Right lobe of liver (tissue), 6 donors: ENCODE data around the gene CPSF2. TPM values are rescaled to one million over a fixed set of nuclear protein-coding genes. Genes with fewer than 3 reads are reported as not detected.
"Not testable (repeated sequence)": the region's sequence is repeated elsewhere in the genome, so short reads cannot be mapped to it uniquely, and the experiment has no call there.

Experiments used
- ATAC-seq, 4 donors: fragments of 200-7000 bp; cut with Tn5 transposase; one replicate each; pipeline ENCODE4 v1.9.1; 2020; ENCODE audit warnings: mild to moderate bottlenecking in 4 of 4, moderate library complexity in 4 of 4
- DNase-seq, 3 donors: peaks; one replicate each; pipeline ENCODE4 v3.0.0-alpha.2; 2020
- H3K27ac ChIP-seq, 3 donors: fragments of 200-600 bp; one replicate each; pipeline ENCODE4 v1.8.0; 2022
- H3K27me3 ChIP-seq, 2 donors: fragments of 200-600 bp; one replicate each; pipeline ENCODE4 v1.8.0; 2022
- H3K36me3 ChIP-seq, 4 donors: fragments of 200-600 bp; sonication (generic) in 1 of 4; one replicate each; pipeline versions ENCODE4 v1.5.1 to v1.8.0; 2017 to 2022; ENCODE audit warnings: control low read depth in 1 of 4
- H3K4me1 ChIP-seq, 4 donors: fragments of 200-600 bp; sonication (generic) in 1 of 4; one replicate each; pipeline versions ENCODE4 v1.5.1 to v1.8.0; 2017 to 2022; ENCODE audit warnings: control low read depth in 1 of 4
- H3K4me3 ChIP-seq, 3 donors: fragments of 200-600 bp; one replicate each; pipeline ENCODE4 v1.8.0; 2022
- H3K9me3 ChIP-seq, 4 donors: fragments of 200-600 bp; sonication (generic) in 1 of 4; one replicate each; pipeline versions ENCODE4 v1.5.1 to v1.8.0; 2017 to 2022; ENCODE audit warnings: control low read depth in 1 of 4
- CTCF ChIP-seq, 4 donors: fragments of 200-600 bp in 3 of 4; fragments of 450-650 bp in 1 of 4; IDR thresholded peaks; one replicate each; pipeline versions ENCODE4 v1.5.1 to v1.8.0; 2016 to 2022; ENCODE audit warnings: antibody characterized with exemption in 4 of 4, mild to moderate bottlenecking in 2 of 4
- POLR2A ChIP-seq: fragments of 450-650 bp; IDR thresholded peaks from one replicate; pipeline ENCODE4 v1.6.1; 2017; ENCODE audit warnings: antibody characterized with exemption, mild to moderate bottlenecking
- WGBS: methylation state at CpG from one replicate; pipeline ENCODE4 v1.1.6; 2018; ENCODE audit warnings: low coverage, low lambda C conversion rate; ENCODE audit not compliant: insufficient coverage; ENCODE audit errors: missing lambda C conversion rate; 5-methylcytosine and 5-hydroxymethylcytosine counted together
- intact Hi-C, 2 donors: fragments of 100-400 bp; cut with DNase I; formaldehyde crosslinking; loops; one replicate each; pipeline versions ENCODE4 v1.11.2 to v1.14.1; 2022
- total RNA-seq, 6 experiments: library from RNA; depleted of rRNA in 2 of 6; stranded (reverse); fragments of >200 nt in 2 of 6; fragmentation: NEBNext Ultra II Directional in 3 of 6; extraction: Animal tissue kit (Norgen Biotek cat#: 25700) in 3 of 6; gene quantifications; one replicate each; pipeline versions ENCODE4 v1.1.0 to v1.2.4, GENCODE V29; 2016 to 2023
- donor health status: DM: no; HTN: yes; CAD: no.
- donor health status: DM: no; HTN: no; CAD: no.
- donor health status: DM: no; HTN: no; CAD: no.
- donor health status: DM: no; HTN: yes; CAD: no.
- donor health status: DM: no; HTN: yes; CAD: no.

The CPSF2 gene
- total RNA-seq, 6 experiments from 2014 or later: 23.4 to 28.2 (median 25.9) TPM

DNA sequence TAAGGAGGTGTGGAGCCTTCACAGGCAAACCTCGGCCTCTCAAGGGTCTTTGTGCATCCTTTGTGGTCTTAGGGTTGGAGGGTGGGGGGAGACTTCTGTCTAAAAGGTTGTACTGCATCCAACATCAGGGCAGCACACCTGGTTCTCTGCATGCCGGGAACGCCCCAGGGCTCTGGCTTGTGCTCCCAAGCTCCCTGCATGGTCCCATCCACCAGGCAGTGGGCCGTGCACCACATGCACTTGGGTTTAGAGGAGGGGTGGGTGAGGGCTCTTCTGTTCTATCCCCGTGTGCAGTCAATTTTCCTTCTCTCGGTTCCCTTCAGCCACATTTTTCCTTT, 86.1 kb downstream of the CPSF2 start:
- intact Hi-C loops: no loop called here
- no peak overlapping the region for H3K27ac ChIP-seq
- TF ChIP-seq POLR2A (no peak), CTCF (IDR thresholded peaks at IDR 0.05) (no peak)
- no peak for ATAC-seq
- H3K36me3 ChIP-seq: no peaks in the 10 kb centered on the region
- no peaks in the 10 kb centered on the region for H3K27me3 ChIP-seq
- no peak overlapping the region for H3K4me3 ChIP-seq
- 65% methylated on average over 3 of the region's 6 CpGs for WGBS
- no peaks in the 10 kb centered on the region for H3K4me1 ChIP-seq
- no peaks in the 10 kb centered on the region for H3K9me3 ChIP-seq
- DNase-seq: no peak

GRCh38 chr14:92209141-92209540, 87.4 kb downstream of the CPSF2 start:
- H3K36me3 ChIP-seq: no peaks in the 10 kb centered on the region
- DNase-seq (no peak), ATAC-seq (no peak)
- no peaks in the 10 kb centered on the region for H3K27me3 ChIP-seq
- no peak overlapping the region for H3K4me3 ChIP-seq
- H3K27ac ChIP-seq: no peak overlapping the region
- 60% methylated on average over 12 of the region's 14 CpGs for WGBS
- no peaks in the 10 kb centered on the region for H3K9me3 ChIP-seq
- intact Hi-C loops: no loop called here
- TF ChIP-seq POLR2A: no peak
- no peak for TF ChIP-seq CTCF (IDR thresholded peaks at IDR 0.05)
- H3K4me1 ChIP-seq: no peaks in the 10 kb centered on the region

DNA sequence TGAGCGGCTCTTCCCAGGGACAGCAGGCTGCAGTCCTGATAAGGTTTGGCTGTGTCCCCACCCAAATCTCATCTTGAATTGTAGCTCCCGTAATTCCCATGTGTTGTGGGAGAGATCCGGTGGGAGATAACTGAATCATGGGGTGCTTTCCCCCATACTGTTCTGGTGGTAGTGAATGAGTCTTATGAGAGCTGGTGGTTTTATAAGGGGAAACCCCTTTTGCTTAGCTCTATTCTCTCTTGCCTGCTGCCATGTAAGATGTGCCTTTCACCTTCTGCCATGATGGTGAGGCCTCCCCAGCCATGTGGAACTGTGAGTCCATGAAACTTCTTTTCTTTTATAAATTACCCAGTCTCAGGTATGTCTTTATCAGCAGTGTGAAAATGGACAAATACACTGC, 91.4 kb downstream of the CPSF2 start:
- H3K4me3 ChIP-seq, DNase-seq, ATAC-seq, intact Hi-C loops, H3K4me1 ChIP-seq, H3K27ac ChIP-seq, H3K9me3 ChIP-seq, H3K27me3 ChIP-seq, H3K36me3 ChIP-seq: not testable (repeated sequence)
- WGBS: no CpG with 5 or more reads among the region's 3 CpGs

DNA sequence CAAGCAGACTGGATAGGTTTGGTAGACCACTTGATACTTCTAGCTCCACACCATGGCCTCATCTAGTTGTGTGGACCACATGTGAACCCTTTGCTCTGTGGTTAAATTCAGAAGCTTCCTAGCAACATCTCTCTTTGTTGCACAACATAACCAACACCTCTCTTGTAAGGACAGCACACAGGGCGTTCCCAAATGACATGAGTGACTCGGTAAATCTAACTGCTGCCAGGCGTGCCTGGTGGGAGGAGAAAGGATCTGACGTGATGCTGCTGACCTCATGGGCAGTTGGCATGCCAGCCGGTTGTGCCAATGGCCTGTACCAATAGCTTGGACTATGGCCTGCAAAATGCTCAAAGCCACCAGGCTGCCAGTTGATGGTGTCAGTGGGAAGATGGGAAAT, 93.8 kb downstream of the CPSF2 start:
- ATAC-seq: no peak
- no peak overlapping the region for H3K27ac ChIP-seq
- no peaks in the 10 kb centered on the region for H3K4me1 ChIP-seq
- 71% methylated on average over 1 of the region's 5 CpGs for WGBS
- TF ChIP-seq CTCF (IDR thresholded peaks at IDR 0.05) (no peak), POLR2A (no peak)
- no peak overlapping the region for H3K4me3 ChIP-seq
- no peak for DNase-seq
- intact Hi-C loops: no loop called here
- H3K27me3 ChIP-seq: no peaks in the 10 kb centered on the region
- H3K36me3 ChIP-seq: no peaks in the 10 kb centered on the region
- no peaks in the 10 kb centered on the region for H3K9me3 ChIP-seq

DNA sequence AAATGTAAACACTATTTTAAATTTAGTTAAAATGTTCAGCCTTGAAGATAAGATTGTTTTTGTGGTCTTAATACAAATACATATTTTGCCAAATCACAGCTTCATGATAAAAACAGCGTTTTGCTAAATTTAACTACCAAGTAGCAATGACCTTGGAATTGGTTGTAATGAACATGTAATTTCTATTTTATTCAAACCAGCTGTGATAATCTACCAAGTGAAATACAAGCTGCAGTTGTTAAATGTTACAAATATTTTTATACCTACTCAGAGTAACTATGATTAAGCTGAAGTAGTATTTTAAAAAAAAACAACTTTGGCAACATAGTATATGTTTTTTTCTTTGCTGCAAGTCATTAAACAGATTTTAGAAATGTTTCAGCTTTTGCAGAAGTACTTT, 96.2 kb downstream of the CPSF2 start:
- H3K4me3 ChIP-seq: no peak overlapping the region
- no peaks in the 10 kb centered on the region for H3K9me3 ChIP-seq
- H3K4me1 ChIP-seq: no peaks in the 10 kb centered on the region
- no peak for TF ChIP-seq POLR2A
- intact Hi-C loops: no loop called here
- no peak for DNase-seq
- H3K27me3 ChIP-seq: no peaks in the 10 kb centered on the region
- H3K27ac ChIP-seq: no peak overlapping the region
- WGBS: 29% methylated on average over 1 of the region's 1 CpG
- H3K36me3 ChIP-seq: no peaks in the 10 kb centered on the region
- no peak for ATAC-seq

Other genes with a start within 250 kb of the CPSF2 start
- 10 to 100 TPM in 5 of 6 experiments, 1 to 10 TPM in 1; 6.7 to 36.3 (median 17.8) TPM for gene FBLN5, start 174.3 kb upstream of the CPSF2 start, total RNA-seq
- gene TRIP11, start 81.9 kb upstream of the CPSF2 start, total RNA-seq: 10 to 100 TPM; 18.4 to 36.1 (median 33.2) TPM
- 10 to 100 TPM in 3 of 6 experiments, 1 to 10 TPM in 3; 5.5 to 15.4 (median 9.7) TPM for gene ATXN3, start 15.4 kb upstream of the CPSF2 start, total RNA-seq
- gene NDUFB1, start 263 bp upstream of the CPSF2 start, total RNA-seq: 100 to 1,000 TPM in 2 of 6 experiments, 10 to 100 TPM in 4; 74.6 to 223 (median 94.6) TPM
- gene SLC24A4, start 201.2 kb downstream of the CPSF2 start, total RNA-seq: under 1 TPM; 0.06 to 0.29 (median 0.21) TPM